ENCODE data around the gene PXT1. TPM values are rescaled to one million over a fixed set of nuclear protein-coding genes. Genes with fewer than 3 reads are reported as not detected.

Gene PXT1
- total RNA-seq, 1 donor from 2014 or later: not detected

DNA sequence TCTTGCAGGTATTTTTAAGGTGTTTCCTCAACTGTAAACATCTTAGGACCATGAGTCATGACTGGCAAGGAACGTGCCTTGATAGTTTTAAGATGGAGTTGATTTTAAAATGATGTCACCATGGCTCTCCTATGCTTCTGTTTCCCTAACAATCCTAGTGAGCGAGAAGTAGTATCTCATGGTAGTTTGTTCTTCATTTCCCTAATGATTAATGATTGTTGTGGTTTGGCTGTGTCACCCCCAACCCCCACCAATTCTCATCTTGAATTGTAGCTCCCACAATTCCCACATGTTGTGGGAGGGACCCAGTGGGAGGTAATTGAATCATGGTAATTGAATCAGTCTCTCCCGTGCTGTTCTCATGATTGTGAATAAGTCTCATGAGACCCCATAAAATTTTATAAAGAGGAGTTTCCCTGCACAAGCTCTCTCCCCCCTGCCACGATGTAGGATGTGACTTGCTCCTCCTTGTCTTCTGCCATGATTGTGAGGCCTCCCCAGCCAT, 89.2 kb downstream of the PXT1 start:
- Histone ChIP-seq H3K27me3 (no peaks in the 10 kb centered on the region), H3K27ac (no peak overlapping the region), H3K4me3 (no peak overlapping the region), H3K36me3 (no peaks in the 10 kb centered on the region), H3K4me1 (no peaks in the 10 kb centered on the region), H3K9me3 (no peaks in the 10 kb centered on the region)
- no peak for DNase-seq (ENCODE audit: extremely low spot score in 2 of 2)
- intact Hi-C loops (cut with DNase I): no loop called here
- TF ChIP-seq POLR2AphosphoS5 (IDR thresholded peaks at IDR 0.05; ENCODE audit: insufficient read depth in 1 of 2, low read depth in 1 of 2): no peak
- TF ChIP-seq CTCF (IDR thresholded peaks at IDR 0.05): no peak
- no peak for TF ChIP-seq POLR2A (IDR thresholded peaks at IDR 0.05)

- no peak for TF ChIP-seq POLR2AphosphoS5 (IDR thresholded peaks at IDR 0.05; ENCODE audit: insufficient read depth in 1 of 2, low read depth in 1 of 2)
- Histone ChIP-seq H3K4me1 (no peaks in the 10 kb centered on the region), H3K9me3 (no peaks in the 10 kb centered on the region), H3K4me3 (no peak overlapping the region), H3K27me3 (no peaks in the 10 kb centered on the region), H3K27ac (no peak overlapping the region), H3K36me3 (no peaks in the 10 kb centered on the region)
- DNase-seq (ENCODE audit: extremely low spot score in 2 of 2): no peak
- intact Hi-C loops (cut with DNase I): no loop called here
Measured at GRCh38 chr6:36352477-36353157, 90.0 kb downstream of the PXT1 start.

- TF ChIP-seq CTCF (IDR thresholded peaks at IDR 0.05) (no peak), POLR2A (IDR thresholded peaks at IDR 0.05) (no peak), POLR2AphosphoS5 (IDR thresholded peaks at IDR 0.05; ENCODE audit: insufficient read depth in 1 of 2, low read depth in 1 of 2) (no peak)
- intact Hi-C loops (cut with DNase I): no loop called here
- Histone ChIP-seq H3K27ac (no peak overlapping the region), H3K27me3 (no peaks in the 10 kb centered on the region), H3K4me1 (peaks cover 3% of the 10 kb centered on the region), H3K4me3 (no peak overlapping the region), H3K9me3 (no peaks in the 10 kb centered on the region), H3K36me3 (no peaks in the 10 kb centered on the region)
- DNase-seq (ENCODE audit: extremely low spot score in 2 of 2): no peak
Measured at GRCh38 chr6:36350681-36351571, 91.7 kb downstream of the PXT1 start.

GRCh38 chr6:36350082-36350481, 92.6 kb downstream of the PXT1 start:
- no peak for DNase-seq (ENCODE audit: extremely low spot score in 2 of 2)
- TF ChIP-seq POLR2AphosphoS5 (IDR thresholded peaks at IDR 0.05; ENCODE audit: insufficient read depth in 1 of 2, low read depth in 1 of 2): peak in 1 of 2 donors; percentile 42
- no peak for TF ChIP-seq CTCF (IDR thresholded peaks at IDR 0.05)
- intact Hi-C loops (cut with DNase I): no loop called here
- Histone ChIP-seq H3K36me3 (no peaks in the 10 kb centered on the region), H3K27ac (no peak overlapping the region), H3K27me3 (no peaks in the 10 kb centered on the region), H3K4me3 (no peak overlapping the region), H3K4me1 (peaks cover 7% of the 10 kb centered on the region), H3K9me3 (no peaks in the 10 kb centered on the region)

DNA sequence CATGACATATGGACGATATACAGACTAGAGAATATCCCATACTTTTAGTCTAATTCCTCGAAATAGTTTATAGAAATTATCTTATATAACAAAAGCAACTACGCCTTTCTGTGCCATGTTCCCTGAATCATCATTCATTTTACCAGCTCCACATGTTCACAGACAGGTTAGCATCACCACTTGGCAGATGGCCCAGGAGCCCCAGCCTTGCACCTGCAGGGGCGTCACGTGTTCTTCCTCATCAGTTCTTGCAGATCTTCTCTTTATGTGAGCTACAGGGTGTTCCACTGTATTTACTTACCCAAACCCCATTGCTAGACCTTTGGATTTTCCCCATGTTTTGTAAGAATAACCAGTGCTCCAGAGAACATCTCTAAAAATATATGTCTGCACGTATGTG, 93.4 kb downstream of the PXT1 start:
- no peak for DNase-seq (ENCODE audit: extremely low spot score in 2 of 2)
- Histone ChIP-seq H3K4me1 (peaks cover 7% of the 10 kb centered on the region), H3K27ac (no peak overlapping the region), H3K36me3 (no peaks in the 10 kb centered on the region), H3K4me3 (no peak overlapping the region), H3K27me3 (no peaks in the 10 kb centered on the region), H3K9me3 (no peaks in the 10 kb centered on the region)
- intact Hi-C loops (cut with DNase I): loop anchor here (5.0 kb wide), 1 partner anchor 1137 kb away; the partner anchor contains the start of gene SCUBE3
- TF ChIP-seq POLR2A (IDR thresholded peaks at IDR 0.05): no peak
- TF ChIP-seq POLR2AphosphoS5 (IDR thresholded peaks at IDR 0.05; ENCODE audit: insufficient read depth in 1 of 2, low read depth in 1 of 2): no peak
- TF ChIP-seq CTCF (IDR thresholded peaks at IDR 0.05): no peak

All from vagina (tissue), 2 donors.